Vagina (tissue), 2 donors: Measurements from ENCODE around the gene OR13C8.

Experiments used
- POLR2A ChIP-seq, 2 donors: fragments of 450-650 bp; IDR thresholded peaks; one replicate each; pipeline ENCODE4 v1.6.1; 2017; ENCODE audit warnings: antibody characterized with exemption in 2 of 2, mild to moderate bottlenecking in 2 of 2, moderate library complexity in 2 of 2
- POLR2AphosphoS5 ChIP-seq, 2 donors: sonication (generic); formaldehyde crosslinking; IDR thresholded peaks; one replicate each; pipeline ENCODE4 v1.9.0; 2017; ENCODE audit warnings: antibody characterized with exemption in 2 of 2, mild to moderate bottlenecking in 2 of 2, low read depth in 1 of 2; ENCODE audit not compliant: insufficient read depth in 1 of 2
- TF ChIP-seq, protein P1 (sequence below), 3 experiments: fragments of 450-650 bp in 2 of 3; fragments of 200-600 bp in 1 of 3; sonication (generic) in 1 of 3; IDR thresholded peaks; one replicate each; pipeline ENCODE4 v1.5.1; 2017 to 2019; ENCODE audit warnings: antibody characterized with exemption in 3 of 3, mild to moderate bottlenecking in 2 of 3, moderate library complexity in 2 of 3

DNA sequence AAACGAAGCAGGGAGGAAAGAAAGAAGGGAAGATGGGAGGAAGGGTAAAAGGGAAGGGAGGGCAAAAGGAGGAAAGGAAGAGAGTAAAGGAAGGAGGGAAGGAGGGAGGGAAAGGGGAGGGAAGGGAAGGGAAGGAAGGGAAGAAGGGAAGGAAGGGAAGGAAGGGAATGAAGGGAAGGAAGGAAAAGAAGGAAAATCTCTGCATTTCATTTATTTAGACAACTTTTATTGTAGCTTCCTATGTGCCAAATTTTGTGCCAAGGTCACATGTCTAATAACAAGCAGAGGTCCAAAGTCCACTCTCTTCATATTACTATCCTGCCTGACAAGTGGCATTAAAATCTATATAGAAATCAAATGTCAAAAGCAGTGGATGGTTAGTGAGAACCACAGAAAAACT, 29.7 kb upstream of the OR13C8 start:
- TF ChIP-seq, protein P1, sequence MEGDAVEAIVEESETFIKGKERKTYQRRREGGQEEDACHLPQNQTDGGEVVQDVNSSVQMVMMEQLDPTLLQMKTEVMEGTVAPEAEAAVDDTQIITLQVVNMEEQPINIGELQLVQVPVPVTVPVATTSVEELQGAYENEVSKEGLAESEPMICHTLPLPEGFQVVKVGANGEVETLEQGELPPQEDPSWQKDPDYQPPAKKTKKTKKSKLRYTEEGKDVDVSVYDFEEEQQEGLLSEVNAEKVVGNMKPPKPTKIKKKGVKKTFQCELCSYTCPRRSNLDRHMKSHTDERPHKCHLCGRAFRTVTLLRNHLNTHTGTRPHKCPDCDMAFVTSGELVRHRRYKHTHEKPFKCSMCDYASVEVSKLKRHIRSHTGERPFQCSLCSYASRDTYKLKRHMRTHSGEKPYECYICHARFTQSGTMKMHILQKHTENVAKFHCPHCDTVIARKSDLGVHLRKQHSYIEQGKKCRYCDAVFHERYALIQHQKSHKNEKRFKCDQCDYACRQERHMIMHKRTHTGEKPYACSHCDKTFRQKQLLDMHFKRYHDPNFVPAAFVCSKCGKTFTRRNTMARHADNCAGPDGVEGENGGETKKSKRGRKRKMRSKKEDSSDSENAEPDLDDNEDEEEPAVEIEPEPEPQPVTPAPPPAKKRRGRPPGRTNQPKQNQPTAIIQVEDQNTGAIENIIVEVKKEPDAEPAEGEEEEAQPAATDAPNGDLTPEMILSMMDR (IDR thresholded peaks at IDR 0.05), result no peak
- TF ChIP-seq POLR2AphosphoS5 (IDR thresholded peaks at IDR 0.05; ENCODE audit: insufficient read depth in 1 of 2, low read depth in 1 of 2) (no peak), POLR2A (IDR thresholded peaks at IDR 0.05) (no peak)
